HPDE6-E6E7 (cell line): Measurements from ENCODE around the gene VAT1.
"Not testable (repeated sequence)": the region's sequence is repeated elsewhere in the genome, so short reads cannot be mapped to it uniquely, and the experiment has no call there.

Source experiments
- DNase-seq: peaks from one replicate; pipeline ENCODE4 v3.0.0; 2011; ENCODE audit warnings: missing footprints; ENCODE audit errors: extremely low spot score

VAT1 gene

GRCh38 chr17:43021741-43022512 lies at the start of gene VAT1:
TSS of gene VAT1 (minus strand) at chr17:43022385. CDS start at chr17:43022322, 63 bp downstream.
- peak; percentile 84 for DNase-seq

GRCh38 chr17:43070872-43071271 lies 48.7 kb upstream of the VAT1 start:
- no peak for DNase-seq

GRCh38 chr17:43070257-43070656 lies 48.1 kb upstream of the VAT1 start:
- DNase-seq, result no peak

GRCh38 chr17:43069368-43069898 lies 47.2 kb upstream of the VAT1 start:
- DNase-seq, result no peak

GRCh38 chr17:43068570-43069367 lies 46.6 kb upstream of the VAT1 start:
- DNase-seq, result no peak

- DNase-seq, result no peak
These were observed 40.9 kb upstream of the VAT1 start for GRCh38 chr17:43062984-43063638.

- DNase-seq, result no peak
These were observed 33.9 kb upstream of the VAT1 start for GRCh38 chr17:43056051-43056450.

- DNase-seq, result not testable (repeated sequence)
These were observed 30.8 kb upstream of the VAT1 start for GRCh38 chr17:43053008-43053407.

- DNase-seq, result no peak
These were observed 29.8 kb upstream of the VAT1 start for GRCh38 chr17:43051969-43052368.

GRCh38 chr17:43044024-43044423 lies 21.8 kb upstream of the VAT1 start:
- no peak for DNase-seq

GRCh38 chr17:43043307-43043706 lies 21.1 kb upstream of the VAT1 start:
- no peak for DNase-seq

- no peak for DNase-seq
These were observed 19.9 kb upstream of the VAT1 start for GRCh38 chr17:43042025-43042628.

- DNase-seq, result no peak
These were observed 18.5 kb upstream of the VAT1 start for GRCh38 chr17:43040655-43041054.

GRCh38 chr17:43039646-43040045 lies 17.5 kb upstream of the VAT1 start:
- no peak for DNase-seq

GRCh38 chr17:43034894-43035293 lies 12.7 kb upstream of the VAT1 start:
- no peak for DNase-seq

GRCh38 chr17:43033948-43034881 lies 12.0 kb upstream of the VAT1 start:
- no peak for DNase-seq

- DNase-seq, result no peak
These were observed 9.5 kb upstream of the VAT1 start for GRCh38 chr17:43031666-43032065.

- DNase-seq, result no peak
These were observed 8.1 kb upstream of the VAT1 start for GRCh38 chr17:43030137-43030767.

GRCh38 chr17:43028221-43028861 lies 6.2 kb upstream of the VAT1 start:
- DNase-seq, result no peak
